ENCODE results near the gene PID1.

Gene PID1

DNA sequence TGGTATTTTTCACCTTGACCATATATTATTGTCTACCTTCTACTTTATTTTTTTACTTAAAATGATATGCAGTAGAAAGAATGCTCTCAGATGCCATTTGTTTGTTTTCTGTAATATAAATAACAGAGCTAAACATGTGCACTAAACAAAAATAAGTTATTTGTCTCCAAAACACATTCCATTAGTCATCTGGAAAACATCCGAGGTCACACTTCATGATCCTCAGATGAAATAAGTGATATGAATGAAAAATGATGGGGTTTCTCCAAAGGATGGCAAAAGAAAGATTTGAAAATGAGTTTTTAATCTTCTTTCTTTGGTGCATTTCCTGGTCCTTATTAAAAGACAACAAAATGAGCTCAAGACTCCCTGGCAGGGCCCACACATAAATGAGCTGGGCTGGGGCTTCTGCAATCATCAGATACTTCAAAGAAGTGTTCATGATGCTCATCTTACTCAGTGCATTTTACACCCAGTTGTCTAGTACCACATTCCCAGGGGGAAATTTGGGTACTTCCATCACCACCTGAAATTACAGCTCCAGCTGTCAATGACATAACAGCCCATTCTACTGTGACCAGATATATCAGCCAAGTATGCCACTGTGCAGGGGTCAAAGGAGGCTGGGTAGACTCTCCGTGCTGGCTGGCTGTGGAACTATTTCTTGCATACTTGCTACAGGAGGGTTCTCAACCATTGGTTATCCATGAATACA lies 283.5 kb downstream of the PID1 start:
- Histone ChIP-seq H3K4ac (ENCODE audit: low read depth, low read length) (no peak overlapping the region), H3K27me3 (ENCODE audit: insufficient read depth, low read length) (no peaks in the 10 kb centered on the region), H4K8ac (ENCODE audit: low read depth, low read length) (no peak overlapping the region), H3K9ac (ENCODE audit: low read length) (no peak overlapping the region), H3K36me3 (ENCODE audit: control insufficient read depth in 1 of 2, insufficient read depth in 2 of 2, low read length in 2 of 2) (peaks cover 0 to 3% of the 10 kb centered on the region in 2 experiments), H4K12ac (ENCODE audit: low read depth, low read length) (no peak overlapping the region), H3K27ac (ENCODE audit: low read depth, low read length) (no peak overlapping the region), H4K91ac (ENCODE audit: low read depth, low read length) (no peak overlapping the region), H2BK12ac (ENCODE audit: low read length) (no peak overlapping the region), H3K79me2 (ENCODE audit: control insufficient read depth, insufficient read depth, low read length, poor library complexity) (no peaks in the 10 kb centered on the region), H2BK5ac (ENCODE audit: low read depth, low read length, poor library complexity) (no peak overlapping the region), H3K18ac (ENCODE audit: low read length) (no peak overlapping the region), H3K4me2 (ENCODE audit: low read length) (no peak overlapping the region), H3K4me1 (ENCODE audit: control insufficient read depth in 1 of 2, insufficient read depth in 2 of 2, low read length in 2 of 2) (no peaks in the 10 kb centered on the region), H3K9me3 (ENCODE audit: insufficient read depth, low read depth, low read length) (peaks cover 13% of the 10 kb centered on the region), H2AFZ (ENCODE audit: insufficient read depth, low read length, poor library complexity) (no peak overlapping the region), H3K23ac (ENCODE audit: low read length) (no peak overlapping the region), H2AK5ac (ENCODE audit: low read length) (no peak overlapping the region), H3K14ac (ENCODE audit: low read length) (no peak overlapping the region), H3K4me3 (ENCODE audit: low read depth, low read length) (no peak overlapping the region), H3K79me1 (ENCODE audit: low read length) (no peaks in the 10 kb centered on the region), H2BK120ac (ENCODE audit: insufficient read depth, low read length, poor library complexity) (no peak overlapping the region)
- no CpG with 5 or more reads among the region's 2 CpGs for WGBS (ENCODE audit: extremely low coverage, insufficient coverage, insufficient read length)
- DNase-seq, result no peak

DNA sequence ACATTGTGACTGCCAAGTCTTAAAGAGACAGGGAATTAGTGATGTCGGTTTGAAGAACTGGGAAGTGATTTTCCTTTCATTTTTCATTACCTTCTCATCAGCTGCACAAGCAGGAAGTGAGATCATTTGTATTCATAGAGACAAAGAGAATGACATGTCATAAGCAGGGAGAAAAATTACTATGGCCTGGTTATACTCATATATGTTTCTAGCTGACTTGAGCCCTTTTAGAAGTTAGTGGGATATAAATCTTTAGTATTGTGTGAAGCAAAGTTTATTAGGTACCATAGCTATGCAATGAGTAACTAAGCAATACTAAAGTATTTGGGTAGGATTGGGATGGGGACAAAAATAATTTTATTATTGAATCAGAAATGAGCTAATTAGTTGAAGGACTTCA lies 284.1 kb downstream of the PID1 start:
- Histone ChIP-seq H3K27ac (ENCODE audit: low read depth, low read length) (no peak overlapping the region), H3K4me3 (ENCODE audit: low read depth, low read length) (no peak overlapping the region), H4K91ac (ENCODE audit: low read depth, low read length) (no peak overlapping the region), H3K14ac (ENCODE audit: low read length) (no peak overlapping the region), H2AK5ac (ENCODE audit: low read length) (no peak overlapping the region), H3K23ac (ENCODE audit: low read length) (no peak overlapping the region), H3K4ac (ENCODE audit: low read depth, low read length) (no peak overlapping the region), H4K12ac (ENCODE audit: low read depth, low read length) (no peak overlapping the region), H4K8ac (ENCODE audit: low read depth, low read length) (no peak overlapping the region), H3K9ac (ENCODE audit: low read length) (no peak overlapping the region), H3K36me3 (ENCODE audit: control insufficient read depth in 1 of 2, insufficient read depth in 2 of 2, low read length in 2 of 2) (no peaks in the 10 kb centered on the region), H3K18ac (ENCODE audit: low read length) (no peak overlapping the region), H2AFZ (ENCODE audit: insufficient read depth, low read length, poor library complexity) (no peak overlapping the region), H3K79me1 (ENCODE audit: low read length) (no peaks in the 10 kb centered on the region), H2BK5ac (ENCODE audit: low read depth, low read length, poor library complexity) (no peak overlapping the region), H3K4me2 (ENCODE audit: low read length) (no peak overlapping the region), H2BK120ac (ENCODE audit: insufficient read depth, low read length, poor library complexity) (no peak overlapping the region), H3K79me2 (ENCODE audit: control insufficient read depth, insufficient read depth, low read length, poor library complexity) (no peaks in the 10 kb centered on the region), H3K27me3 (ENCODE audit: insufficient read depth, low read length) (no peaks in the 10 kb centered on the region), H3K9me3 (ENCODE audit: insufficient read depth, low read depth, low read length) (peaks cover 7% of the 10 kb centered on the region), H3K4me1 (ENCODE audit: control insufficient read depth in 1 of 2, insufficient read depth in 2 of 2, low read length in 2 of 2) (no peaks in the 10 kb centered on the region), H2BK12ac (ENCODE audit: low read length) (no peak overlapping the region)
- DNase-seq, result no peak
- WGBS (ENCODE audit: extremely low coverage, insufficient coverage, insufficient read length), result no CpG with 5 or more reads among the region's 1 CpG

- no peak overlapping the region for H4K12ac ChIP-seq (ENCODE audit: low read depth, low read length)
- H2BK5ac ChIP-seq (ENCODE audit: low read depth, low read length, poor library complexity), result no peak overlapping the region
- no peak overlapping the region for H4K8ac ChIP-seq (ENCODE audit: low read depth, low read length)
- WGBS (ENCODE audit: extremely low coverage, insufficient coverage, insufficient read length), result no CpG with 5 or more reads among the region's 4 CpGs
- H3K18ac ChIP-seq (ENCODE audit: low read length), result no peak overlapping the region
- no peak overlapping the region for H2BK120ac ChIP-seq (ENCODE audit: insufficient read depth, low read length, poor library complexity)
- DNase-seq, result no peak
- H3K4me3 ChIP-seq (ENCODE audit: low read depth, low read length), result no peak overlapping the region
- no peak overlapping the region for H3K23ac ChIP-seq (ENCODE audit: low read length)
- no peak overlapping the region for H3K9ac ChIP-seq (ENCODE audit: low read length)
- no peaks in the 10 kb centered on the region for H3K79me1 ChIP-seq (ENCODE audit: low read length)
- no peak overlapping the region for H3K4me2 ChIP-seq (ENCODE audit: low read length)
- no peak overlapping the region for H3K14ac ChIP-seq (ENCODE audit: low read length)
- no peak overlapping the region for H2BK12ac ChIP-seq (ENCODE audit: low read length)
- H3K36me3 ChIP-seq (ENCODE audit: control insufficient read depth in 1 of 2, insufficient read depth in 2 of 2, low read length in 2 of 2), result no peaks in the 10 kb centered on the region
- H2AK5ac ChIP-seq (ENCODE audit: low read length), result no peak overlapping the region
- no peak overlapping the region for H2AFZ ChIP-seq (ENCODE audit: insufficient read depth, low read length, poor library complexity)
- no peaks in the 10 kb centered on the region for H3K4me1 ChIP-seq (ENCODE audit: control insufficient read depth in 1 of 2, insufficient read depth in 2 of 2, low read length in 2 of 2)
- no peaks in the 10 kb centered on the region for H3K79me2 ChIP-seq (ENCODE audit: control insufficient read depth, insufficient read depth, low read length, poor library complexity)
- no peaks in the 10 kb centered on the region for H3K9me3 ChIP-seq (ENCODE audit: insufficient read depth, low read depth, low read length)
- no peaks in the 10 kb centered on the region for H3K27me3 ChIP-seq (ENCODE audit: insufficient read depth, low read length)
- H4K91ac ChIP-seq (ENCODE audit: low read depth, low read length), result no peak overlapping the region
- no peak overlapping the region for H3K27ac ChIP-seq (ENCODE audit: low read depth, low read length)
- no peak overlapping the region for H3K4ac ChIP-seq (ENCODE audit: low read depth, low read length)
Measured at GRCh38 chr2:228983700-228984099, 287.4 kb downstream of the PID1 start.

DNA sequence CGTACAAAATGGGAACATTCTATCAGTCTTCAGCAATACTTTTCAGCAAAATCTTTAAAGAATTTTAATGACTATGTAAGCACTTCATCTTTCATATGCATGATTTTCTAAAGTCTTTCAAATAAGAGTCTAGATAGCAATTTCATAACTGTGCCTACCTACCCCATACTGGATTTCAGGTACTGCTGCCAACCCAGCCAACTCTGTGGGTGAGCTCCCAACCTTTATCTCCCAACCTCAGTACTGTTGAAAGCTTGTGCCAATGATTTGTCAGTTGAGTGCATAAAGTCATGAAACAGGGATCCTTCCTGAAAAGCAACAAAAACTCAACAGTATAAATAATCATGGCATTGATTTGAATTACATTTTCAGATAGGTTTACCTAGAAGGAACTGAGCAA lies 296.9 kb downstream of the PID1 start:
- Histone ChIP-seq H4K12ac (ENCODE audit: low read depth, low read length) (no peak overlapping the region), H2BK120ac (ENCODE audit: insufficient read depth, low read length, poor library complexity) (no peak overlapping the region), H2BK5ac (ENCODE audit: low read depth, low read length, poor library complexity) (no peak overlapping the region), H3K27ac (ENCODE audit: low read depth, low read length) (no peak overlapping the region), H3K79me1 (ENCODE audit: low read length) (no peaks in the 10 kb centered on the region), H3K36me3 (ENCODE audit: control insufficient read depth in 1 of 2, insufficient read depth in 2 of 2, low read length in 2 of 2) (no peaks in the 10 kb centered on the region), H3K4me3 (ENCODE audit: low read depth, low read length) (no peak overlapping the region), H3K9ac (ENCODE audit: low read length) (no peak overlapping the region), H3K4me2 (ENCODE audit: low read length) (no peak overlapping the region), H2AFZ (ENCODE audit: insufficient read depth, low read length, poor library complexity) (no peak overlapping the region), H4K8ac (ENCODE audit: low read depth, low read length) (no peak overlapping the region), H4K91ac (ENCODE audit: low read depth, low read length) (no peak overlapping the region), H2AK5ac (ENCODE audit: low read length) (no peak overlapping the region), H3K14ac (ENCODE audit: low read length) (no peak overlapping the region), H3K23ac (ENCODE audit: low read length) (no peak overlapping the region), H3K27me3 (ENCODE audit: insufficient read depth, low read length) (no peaks in the 10 kb centered on the region), H3K79me2 (ENCODE audit: control insufficient read depth, insufficient read depth, low read length, poor library complexity) (no peaks in the 10 kb centered on the region), H3K4me1 (ENCODE audit: control insufficient read depth in 1 of 2, insufficient read depth in 2 of 2, low read length in 2 of 2) (no peaks in the 10 kb centered on the region), H3K18ac (ENCODE audit: low read length) (no peak overlapping the region), H2BK12ac (ENCODE audit: low read length) (no peak overlapping the region), H3K4ac (ENCODE audit: low read depth, low read length) (no peak overlapping the region), H3K9me3 (ENCODE audit: insufficient read depth, low read depth, low read length) (no peaks in the 10 kb centered on the region)
- WGBS (ENCODE audit: extremely low coverage, insufficient coverage, insufficient read length), result no CpG with 5 or more reads among the region's 1 CpG
- no peak for DNase-seq
